Kasumi-1 (cell line): Measurements from ENCODE around the gene RAE1.
"Not testable (repeated sequence)": the region's sequence is repeated elsewhere in the genome, so short reads cannot be mapped to it uniquely, and the experiment has no call there.

ENCODE experiments used
- DNase-seq, 2 experiments: peaks; one replicate each; lab custom pipeline; 2025; lab: John Stamatoyannopoulos, UW

RAE1 gene

DNA sequence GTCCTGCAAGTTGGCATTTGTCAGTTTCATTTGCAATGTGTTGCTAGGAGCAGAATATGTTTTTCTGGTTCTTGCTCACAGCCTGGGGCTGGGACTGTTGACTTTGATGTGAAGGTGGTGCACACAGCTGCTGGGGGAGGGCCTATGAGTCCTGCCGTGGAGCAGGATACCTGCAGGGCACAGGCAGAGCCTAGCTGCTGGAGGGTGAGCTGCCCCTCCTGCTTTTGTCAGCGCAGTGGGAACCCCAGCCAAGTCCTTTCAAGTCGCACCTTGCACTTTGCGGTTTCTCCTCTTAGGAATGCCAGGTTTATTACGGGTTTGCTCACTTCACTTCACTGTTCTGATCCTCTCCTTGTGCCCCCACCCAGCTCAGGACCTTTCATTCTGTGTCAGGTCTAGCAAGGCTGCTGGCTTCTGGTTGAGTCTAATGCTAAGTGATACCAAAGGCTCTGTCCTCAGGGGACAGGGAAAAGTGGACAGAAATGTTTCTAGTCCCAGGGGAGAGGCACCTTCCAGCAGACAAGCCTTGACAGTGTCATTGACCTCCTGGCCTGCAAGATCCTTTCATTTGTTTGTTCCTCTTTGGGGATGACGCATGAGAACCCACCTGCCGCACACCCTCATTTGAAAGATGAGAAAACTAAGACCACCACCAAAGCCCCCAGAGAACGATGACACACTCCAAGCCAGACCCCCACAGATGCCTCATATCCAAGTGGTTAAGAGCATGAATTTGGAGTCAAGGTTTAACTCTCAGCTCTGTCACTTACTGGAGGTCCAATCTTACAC is 24.2 kb upstream of the RAE1 start:
- no peak for DNase-seq

DNA sequence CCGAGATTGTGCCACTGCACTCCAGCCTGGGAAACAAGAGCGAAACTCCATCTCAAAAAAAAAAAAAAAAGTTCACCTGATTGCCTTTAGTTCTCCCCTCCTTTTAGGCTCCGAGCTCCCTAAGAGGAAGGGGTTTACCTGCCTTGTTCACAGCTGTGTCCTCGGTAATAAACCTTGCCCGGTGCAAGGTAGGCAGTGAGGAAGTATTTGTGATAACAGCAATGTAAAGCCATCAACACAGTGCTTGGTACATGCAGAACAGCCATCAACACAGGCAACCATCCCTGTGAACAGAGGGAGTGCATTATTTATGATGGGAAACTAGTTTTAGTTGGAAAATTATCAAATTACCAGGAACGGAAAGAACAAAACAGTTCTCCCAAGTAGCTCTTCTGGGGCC is 23.2 kb upstream of the RAE1 start:
- DNase-seq, result no peak

DNA sequence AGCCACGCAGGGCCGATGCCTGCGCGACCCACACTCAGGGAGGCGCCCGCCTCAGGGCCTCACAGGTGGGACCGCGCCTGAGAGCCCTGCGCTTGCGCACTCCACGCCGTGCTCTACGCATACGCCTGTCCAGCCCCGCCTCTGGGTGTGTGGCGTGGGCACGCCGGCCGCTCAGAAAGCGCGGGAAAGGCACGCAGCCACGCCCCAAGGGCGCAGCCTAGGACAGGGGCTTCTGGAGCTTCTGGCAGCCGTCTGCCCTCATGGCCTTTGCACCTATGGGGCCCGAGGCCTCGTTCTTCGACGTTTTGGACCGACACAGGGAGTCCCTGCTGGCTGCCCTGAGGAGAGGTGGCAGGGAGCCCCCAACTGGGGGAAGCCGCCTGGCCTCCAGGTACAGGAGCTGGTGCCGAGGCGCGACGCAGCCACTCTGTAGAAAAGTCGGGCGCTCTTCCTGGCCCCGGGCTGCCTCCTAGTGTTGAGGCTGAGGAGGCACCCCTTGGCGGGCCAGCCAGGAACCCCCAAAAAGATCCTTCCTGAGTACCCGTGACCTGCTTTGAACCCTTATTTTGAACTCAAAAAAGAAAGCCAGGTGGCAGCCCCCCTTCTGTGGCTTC is 21.3 kb upstream of the RAE1 start, which contains the start of gene SPO11:
Gene SPO11 (plus strand): TSS at position 196 of the 614 bp plus-strand sequence. CDS start 65 bp downstream, at position 261.
- DNase-seq, result no peak

DNA sequence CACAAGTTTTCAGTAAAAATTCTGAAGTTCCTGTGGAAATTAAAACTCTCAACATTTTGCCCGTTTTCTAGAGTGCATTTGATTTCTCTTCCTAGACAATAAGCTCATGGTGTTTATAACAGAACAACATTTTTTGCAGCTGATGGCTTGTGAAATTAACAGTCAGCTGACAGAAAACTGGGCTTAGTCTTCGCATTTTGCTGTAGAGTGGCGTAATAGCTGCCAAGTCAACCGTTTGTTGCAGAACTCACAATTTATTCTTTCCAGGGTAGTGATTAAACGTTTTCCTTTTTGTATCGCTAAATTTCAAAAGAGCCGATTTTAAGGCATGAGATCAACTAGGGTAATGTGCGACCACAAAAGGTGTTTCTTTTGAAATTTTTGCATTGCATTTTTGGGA is 20.1 kb upstream of the RAE1 start:
- no peak for DNase-seq

DNA sequence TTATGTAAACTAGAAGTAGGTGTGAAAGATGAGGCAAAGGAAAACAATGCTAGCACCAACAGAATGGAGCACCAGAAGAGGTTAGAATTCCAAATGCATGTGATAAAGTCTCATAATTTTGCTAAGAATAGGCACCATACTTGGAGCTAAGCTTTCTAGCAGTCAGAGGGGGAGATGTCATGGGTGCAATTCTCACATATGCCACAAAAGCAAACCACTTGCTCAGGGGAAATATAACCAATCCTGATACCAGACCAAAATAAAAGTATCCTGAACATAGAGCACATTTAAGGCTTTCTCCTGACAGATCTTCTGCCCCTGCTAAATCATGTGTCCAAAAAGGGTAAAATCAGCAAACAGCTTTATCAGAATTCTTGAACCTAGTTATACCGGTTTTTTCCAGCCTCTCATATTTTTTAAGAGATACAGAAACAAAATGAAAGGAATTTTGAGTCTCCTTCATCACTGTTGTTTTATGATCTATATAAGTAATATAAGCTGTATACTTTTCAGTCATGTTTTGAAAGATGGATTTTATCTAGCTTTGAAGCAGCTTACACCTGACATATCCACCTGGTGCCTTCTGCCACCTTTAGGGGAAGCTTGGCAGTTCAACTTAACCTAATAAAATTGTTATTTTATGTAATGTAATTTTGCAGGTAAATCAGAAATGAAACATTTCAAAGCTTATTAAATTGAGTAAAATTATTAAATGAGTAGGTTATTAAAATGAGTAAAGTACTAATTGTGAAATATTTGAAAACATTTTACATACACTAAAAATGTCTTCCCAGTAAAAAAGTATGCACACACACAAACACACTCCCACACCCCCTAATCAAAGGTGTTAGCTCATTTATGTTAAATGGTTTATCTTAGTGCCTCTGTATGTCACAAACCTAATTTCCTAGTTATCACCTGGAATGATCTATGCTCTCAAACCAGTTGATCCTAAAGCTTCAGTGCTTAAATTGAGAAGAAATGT is 18.7 kb upstream of the RAE1 start:
- peak in 1 of 2 experiments; percentile 19 for DNase-seq

DNA sequence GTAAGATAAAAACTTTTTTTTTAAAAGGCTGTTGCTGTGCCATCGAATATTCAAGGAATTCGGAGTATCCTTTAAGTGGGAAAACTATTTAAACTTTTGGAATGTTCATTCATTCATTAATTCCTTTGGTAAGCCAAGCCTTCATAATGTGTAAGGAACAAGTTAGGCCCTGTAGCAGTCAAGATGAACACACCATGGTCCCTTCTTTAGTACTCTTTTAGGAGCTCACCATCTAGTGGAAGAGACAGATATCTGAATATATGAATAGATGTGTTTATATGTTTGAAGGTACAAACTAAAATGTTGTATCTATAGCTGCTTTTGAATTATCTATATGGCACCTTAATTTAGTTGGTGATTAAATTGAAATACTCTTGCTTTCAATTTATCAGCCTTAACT is 15.7 kb upstream of the RAE1 start:
- DNase-seq, result no peak

DNA sequence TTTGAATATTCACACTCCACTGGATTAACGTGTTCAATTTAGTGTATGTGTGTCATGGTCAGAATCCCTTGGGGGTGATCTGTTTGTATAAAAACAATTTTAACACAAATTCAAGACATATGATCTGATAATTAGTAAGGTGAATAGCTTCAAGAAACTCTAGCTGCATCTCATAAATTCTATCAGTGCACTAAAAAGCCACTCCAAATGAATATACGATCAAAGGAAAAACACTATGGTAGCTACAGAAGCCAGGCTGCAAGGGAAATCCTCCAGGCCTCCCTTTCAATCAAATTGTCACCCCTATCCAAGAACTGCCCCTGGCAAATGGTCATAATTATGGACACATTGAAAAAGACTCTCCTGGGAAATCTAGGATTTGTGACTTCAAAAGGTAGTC is 9.4 kb upstream of the RAE1 start:
- DNase-seq, result no peak

DNA sequence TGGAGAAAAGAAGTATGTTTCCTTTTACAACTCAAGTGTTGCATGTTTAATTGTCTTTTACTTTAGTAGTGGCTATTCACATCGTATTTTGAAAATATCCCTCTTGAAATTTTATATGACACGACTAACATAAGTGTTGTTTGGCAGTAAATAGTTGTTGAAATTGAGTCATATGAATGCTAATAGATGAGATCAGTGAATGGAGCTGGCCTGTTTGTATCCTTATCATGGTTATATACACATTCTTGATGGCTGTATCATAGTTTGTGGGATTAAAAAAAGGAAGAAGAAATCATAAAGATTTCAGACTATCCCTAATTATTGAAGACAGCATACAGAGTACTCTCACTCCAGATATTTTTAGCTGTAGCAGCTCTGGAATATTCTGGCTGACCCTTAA is 8.2 kb upstream of the RAE1 start:
- no peak for DNase-seq

DNA sequence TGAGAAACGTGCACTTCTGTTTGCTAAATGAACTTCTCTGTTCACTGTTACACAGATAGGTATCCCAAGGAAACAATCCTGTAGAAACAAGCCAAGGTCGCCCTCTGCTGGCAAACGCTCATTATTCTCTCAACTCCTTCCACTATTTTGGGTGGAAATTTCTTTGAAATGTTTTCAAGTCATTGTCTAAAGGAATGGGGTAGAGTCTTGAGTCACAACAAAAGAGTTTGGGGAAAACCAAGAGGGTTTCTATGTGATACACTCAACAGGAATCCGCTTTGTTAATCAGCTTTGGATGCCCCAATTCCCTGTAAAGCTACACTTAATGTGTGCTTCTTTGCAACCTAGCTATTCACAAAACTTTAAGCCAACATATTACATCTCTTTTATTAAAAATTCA is 4.6 kb upstream of the RAE1 start:
- DNase-seq, result peak; percentile 71 to 84

DNA sequence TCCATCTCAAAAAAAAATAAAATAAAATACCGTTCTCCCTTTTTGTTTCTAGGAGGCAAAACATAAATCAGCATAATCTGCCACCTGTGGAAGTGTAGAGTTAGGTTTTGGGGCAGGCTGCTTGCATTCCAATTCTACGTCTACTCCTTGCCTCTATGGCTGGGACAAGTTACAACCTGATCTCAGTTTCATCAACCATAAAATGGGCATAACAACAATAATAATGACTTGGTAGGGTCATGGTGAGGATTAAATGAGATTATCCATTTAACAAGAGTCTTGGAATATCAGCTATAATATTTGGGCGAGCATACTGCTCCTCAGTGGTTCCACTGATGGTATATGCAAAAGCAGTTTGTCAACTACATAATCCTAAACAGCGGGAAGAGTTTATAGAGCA is 3.7 kb upstream of the RAE1 start:
- no peak for DNase-seq

DNA sequence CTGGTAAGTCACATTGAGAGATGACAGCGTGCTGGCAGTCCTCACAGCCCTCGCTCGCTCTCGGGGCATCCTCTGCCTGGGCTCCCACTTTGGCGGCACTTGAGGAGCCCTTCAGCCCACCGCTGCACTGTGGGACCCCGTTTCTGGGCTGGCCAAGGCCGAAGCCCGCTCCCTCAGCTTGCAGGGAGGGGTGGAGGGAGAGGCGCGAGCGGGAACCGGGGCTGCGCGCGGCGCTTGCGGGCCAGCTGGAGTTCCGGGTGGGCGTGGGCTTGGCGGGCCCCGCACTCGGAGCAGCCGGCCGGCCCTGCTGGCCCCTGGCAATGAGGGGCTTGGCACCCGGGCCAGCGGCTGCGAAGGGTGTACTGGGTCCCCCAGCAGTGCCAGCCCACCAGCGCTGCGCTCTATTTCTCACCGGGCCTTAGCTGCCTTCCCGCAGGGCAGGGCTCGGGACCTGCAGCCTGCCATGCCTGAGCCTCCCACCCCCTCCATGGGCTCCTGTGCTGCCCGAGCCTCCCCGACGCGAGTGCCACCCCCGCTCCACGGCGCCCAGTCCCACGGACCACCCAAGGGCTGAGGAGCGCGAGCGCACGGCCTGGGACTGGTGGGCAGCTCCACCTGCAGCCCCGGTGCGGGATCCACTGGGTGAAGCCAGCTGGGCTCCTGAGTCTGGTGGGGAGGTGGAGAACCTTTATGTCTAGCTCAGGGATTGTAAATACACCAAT is 2.7 kb upstream of the RAE1 start:
- not testable (repeated sequence) for DNase-seq

DNA sequence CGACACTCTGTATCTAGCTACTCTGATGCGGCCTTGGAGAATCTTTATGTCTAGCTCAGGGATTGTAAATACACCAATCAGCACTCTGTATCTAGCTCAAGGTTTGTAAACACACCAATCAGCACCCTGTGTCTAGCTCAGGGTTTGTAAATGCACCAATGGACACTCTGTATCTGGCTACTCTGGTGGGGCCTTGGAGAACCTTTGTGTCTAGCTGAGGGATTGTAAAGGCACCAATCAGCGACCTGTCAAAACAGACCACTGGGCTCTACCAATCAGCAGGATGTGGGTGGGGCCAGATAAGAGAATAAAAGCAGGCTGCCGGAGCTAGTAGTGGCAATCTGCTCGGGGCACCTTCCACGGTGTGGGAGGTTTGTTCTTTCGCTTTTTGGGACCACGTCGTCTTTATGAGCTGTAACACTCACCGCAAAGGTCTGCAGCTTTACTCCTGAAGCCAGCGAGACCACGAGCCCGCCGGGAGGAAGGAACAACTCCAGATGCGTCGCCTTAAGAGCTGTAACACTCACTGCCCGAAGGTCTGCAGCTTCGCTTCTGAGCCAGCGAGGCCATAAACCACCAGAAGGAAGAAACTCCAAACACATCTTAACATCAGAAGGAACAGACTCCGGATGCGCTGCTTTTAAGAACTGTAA is 2.0 kb upstream of the RAE1 start:
- peak; percentile 59 to 67 for DNase-seq

DNA sequence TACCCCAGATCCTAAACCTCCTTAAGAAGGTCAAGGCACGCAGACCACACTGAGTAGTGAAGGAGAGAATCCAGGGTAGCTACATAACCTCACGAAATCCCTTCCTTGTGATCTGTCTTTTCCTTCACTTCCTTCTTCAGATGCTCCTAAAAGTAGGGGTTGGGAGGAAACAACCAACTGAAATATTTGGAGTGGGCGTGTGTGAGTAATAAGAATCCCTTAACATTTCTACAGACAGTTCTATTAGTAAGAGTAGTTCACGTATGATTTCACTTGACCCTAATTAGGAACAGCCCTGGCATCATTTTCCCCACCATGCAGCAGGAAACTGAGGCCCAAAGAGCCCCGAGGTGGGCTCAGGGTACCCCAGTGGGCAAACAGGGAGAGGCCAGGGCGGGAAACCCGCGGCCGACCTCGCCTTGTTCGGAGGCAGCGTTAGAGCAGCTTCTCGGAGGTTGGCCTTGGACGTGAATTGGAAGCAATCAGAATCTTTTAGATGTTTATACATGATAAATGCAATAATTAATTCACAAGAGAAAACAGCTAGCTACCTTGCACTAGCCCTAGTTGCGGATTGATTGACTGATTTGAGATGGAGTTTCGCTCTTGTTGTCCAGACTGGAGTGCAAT is 859 bp upstream of the RAE1 start:
- DNase-seq, result no peak

DNA sequence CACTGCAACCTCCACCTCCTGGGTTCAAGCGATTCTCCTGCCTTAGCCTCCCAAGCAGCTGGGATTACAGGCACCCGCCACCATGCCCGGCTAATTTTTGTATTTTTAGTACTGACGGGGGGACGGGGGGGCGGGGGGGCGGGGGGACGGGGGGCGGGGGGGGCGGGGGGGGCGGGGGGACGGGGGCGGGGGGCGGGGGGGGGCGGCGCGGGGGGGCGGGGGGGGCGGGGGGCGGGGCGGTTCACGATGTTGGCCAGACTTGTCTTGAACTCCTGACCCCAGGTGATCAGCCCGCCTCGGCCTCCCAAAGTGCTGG is 371 bp upstream of the RAE1 start:
- DNase-seq, result not testable (repeated sequence)

DNA sequence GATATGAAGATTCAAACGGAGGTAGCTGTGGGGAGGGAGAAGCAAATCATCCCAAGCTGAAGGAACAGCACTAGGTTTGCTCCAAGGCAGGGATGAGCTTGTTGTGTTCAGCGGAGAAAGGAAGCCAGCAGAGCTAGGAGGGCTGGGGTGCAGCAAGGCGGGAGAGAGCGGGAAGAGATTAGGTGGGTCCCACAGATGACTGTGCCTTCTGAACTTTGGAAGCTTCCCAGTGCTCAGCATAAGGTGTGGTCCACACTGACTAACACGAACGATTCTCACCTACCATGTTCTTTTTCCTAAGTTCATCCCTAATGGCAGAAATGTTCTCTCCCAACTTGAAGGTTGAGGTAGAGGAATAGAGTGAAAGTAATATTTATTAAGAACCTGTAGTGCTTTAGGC is 1.2 kb downstream of the RAE1 start:
- DNase-seq, result no peak

DNA sequence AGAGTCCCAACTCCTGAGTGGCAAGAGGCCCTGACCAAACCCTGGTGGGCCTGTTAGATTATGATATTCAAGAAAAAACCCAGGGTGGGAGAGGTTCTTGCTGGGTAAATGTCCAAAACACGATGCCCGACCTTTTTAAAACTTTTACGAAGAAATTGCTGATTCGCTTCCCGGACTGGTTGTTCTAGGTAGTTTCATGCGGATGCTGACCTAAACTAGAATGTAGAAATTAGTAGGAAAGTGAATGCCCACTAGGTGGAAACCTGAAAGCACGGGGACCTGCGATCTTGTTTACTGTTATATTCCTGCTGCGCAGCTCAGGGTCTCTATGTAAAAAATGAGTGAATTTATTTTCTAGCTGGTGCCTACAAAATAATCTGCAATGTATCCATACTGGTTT is 2.3 kb downstream of the RAE1 start:
- no peak for DNase-seq

DNA sequence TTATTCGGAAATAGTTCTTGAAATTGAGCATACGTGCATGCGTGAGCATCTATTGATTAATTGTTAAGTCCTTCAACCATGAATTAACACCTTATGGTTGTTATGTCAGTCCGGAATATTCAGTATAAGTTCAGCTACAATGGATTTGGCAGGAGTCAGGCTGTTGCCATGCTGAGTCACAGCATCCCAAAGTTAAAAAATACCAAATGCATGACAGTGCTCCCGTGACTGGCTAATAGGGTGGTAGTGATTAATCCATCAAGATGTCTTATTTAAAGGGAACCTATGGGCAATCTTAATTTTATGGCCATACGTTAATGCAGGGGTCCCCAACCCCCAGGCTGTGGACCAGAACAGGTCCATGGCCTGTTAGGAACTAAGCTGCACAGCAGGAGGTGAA is 10.5 kb downstream of the RAE1 start:
- DNase-seq, result no peak

DNA sequence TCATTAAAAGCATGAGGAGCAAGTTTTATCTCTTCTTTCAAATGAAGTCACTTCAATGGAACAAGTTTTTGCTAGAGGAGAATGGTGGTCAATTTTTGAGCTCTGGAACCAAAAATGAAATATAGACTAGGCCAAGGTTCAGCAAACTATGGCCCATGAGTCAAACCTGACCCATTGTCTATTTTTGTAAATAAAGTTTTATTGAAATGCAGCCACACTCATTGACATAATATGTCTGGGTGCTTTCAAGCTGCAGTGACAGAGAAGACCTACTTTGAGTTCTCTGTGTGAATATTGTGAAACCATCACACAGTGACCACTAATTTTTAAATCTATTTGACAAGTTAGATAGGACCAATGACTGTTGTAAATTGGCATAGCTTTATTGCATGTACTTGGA is 13.4 kb downstream of the RAE1 start:
- DNase-seq, result no peak

DNA sequence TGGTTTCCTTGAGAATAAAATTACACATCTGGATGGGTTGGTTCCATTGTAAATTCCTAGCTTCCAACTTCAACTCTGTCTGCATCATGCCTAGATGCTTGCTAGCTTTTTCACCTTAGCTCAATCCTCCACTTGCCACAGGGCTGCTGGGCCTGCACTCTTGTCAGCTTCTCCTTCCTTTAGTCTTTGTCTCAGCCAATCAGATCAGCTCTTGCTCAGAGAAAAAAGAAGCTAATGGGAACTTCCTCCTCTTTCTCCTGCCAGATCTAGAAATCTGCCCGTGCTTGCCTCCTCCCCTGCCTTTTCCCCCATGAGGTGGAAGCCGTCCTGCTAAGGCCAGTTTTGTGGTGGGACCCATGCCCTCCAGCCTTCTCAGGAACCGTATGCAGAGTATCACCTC is 18.5 kb downstream of the RAE1 start:
- peak; percentile 58 to 63 for DNase-seq

DNA sequence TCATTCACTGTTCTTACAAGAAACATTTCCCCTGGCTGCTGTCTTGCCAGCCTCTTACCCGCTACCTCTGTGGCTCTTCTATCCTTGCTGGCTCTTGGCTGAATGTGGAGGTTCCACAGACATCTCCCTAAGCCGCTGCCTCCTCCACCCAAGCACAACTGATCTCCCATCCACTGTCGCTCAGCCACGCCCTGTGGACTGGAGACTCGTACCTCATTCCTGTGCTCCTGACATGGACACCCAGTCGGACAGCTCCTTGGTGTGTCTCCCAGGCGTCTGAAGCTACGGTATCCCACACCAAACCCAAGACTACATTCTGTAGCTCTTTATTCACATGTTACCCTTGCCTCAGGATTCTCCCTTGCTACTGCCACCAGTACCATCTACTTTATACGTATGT is 19.3 kb downstream of the RAE1 start:
- no peak for DNase-seq

DNA sequence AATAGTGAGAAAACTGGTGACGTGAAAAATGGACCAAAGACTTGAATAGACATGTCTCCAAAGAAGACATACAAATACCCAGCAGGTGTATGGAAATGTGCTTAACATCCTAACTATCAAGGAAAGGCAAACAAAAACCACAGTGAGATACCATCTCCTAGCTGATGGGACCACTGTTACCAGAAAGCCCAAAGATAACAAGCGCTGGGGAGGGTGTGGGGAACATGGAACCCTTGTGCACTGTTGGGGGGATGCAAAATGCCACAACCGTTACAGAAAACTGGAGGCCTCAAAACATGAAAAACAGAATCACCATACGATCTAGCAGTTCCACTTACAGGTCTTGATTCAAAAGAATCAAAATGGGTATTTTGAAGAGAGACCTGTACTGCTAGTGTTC is 20.3 kb downstream of the RAE1 start:
- no peak for DNase-seq
